ENCODE measurements around the gene YES1.

- TF ChIP-seq ZUFSP (CRISPR knock-in tag; IDR thresholded peaks at IDR 0.05; ENCODE audit: borderline replicate concordance) (no peak), UBTF (CRISPR knock-in tag; IDR thresholded peaks at IDR 0.05) (no peak), SRSF9 (IDR thresholded peaks at IDR 0.05; ENCODE audit: borderline replicate concordance, insufficient read depth, low read depth, low read length, poor library complexity, severe bottlenecking) (no peak), HDAC2 (CRISPR knock-in tag; IDR thresholded peaks at IDR 0.05) (no peak)
These were observed 27.4 kb downstream of the YES1 start for GRCh38 chr18:784470-785172.

All from HepG2 (cell line).